ENCODE data around the gene MACROD2. TPM values are rescaled to one million over a fixed set of nuclear protein-coding genes. Genes with fewer than 3 reads are reported as not detected.

Gene MACROD2
- total RNA-seq, 1 experiment from 2014 or later = 1.6 TPM

DNA sequence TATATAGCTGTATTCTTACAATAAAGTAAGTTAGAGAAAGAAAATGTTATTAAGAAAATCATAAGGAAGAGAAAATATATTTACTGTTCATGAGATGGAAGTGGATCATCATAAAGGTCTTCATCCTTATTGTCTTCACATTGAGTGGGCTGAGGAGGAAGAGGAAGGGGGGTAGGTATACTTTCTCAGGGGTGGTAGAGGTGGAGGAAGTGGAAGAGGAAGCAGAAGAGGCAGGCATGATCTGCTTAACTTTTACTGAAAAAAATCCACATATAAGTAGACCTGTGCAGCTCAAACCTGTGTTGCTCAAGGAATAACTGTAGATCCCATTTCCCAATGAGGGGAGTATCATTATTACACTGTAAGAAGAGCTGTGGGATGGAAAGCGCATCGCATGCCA is 1863.7 kb downstream of the MACROD2 start:
- no peak overlapping the region for H2AFZ ChIP-seq (ENCODE audit: low read length)
- H4K8ac ChIP-seq (replicated peaks; ENCODE audit: insufficient read length, low read depth, low read length) = no peak overlapping the region
- no peaks in the 10 kb centered on the region for H3K79me1 ChIP-seq (ENCODE audit: insufficient read depth, low read depth, low read length, poor library complexity, severe bottlenecking)
- H4K91ac ChIP-seq (ENCODE audit: insufficient read length, low read depth, low read length) = no peak overlapping the region
- no peaks in the 10 kb centered on the region for H3K23me2 ChIP-seq (ENCODE audit: insufficient read length, low read depth, low read length, poor library complexity, severe bottlenecking)
- H3K4me1 Mint-ChIP-seq = peaks cover 12 to 13% of the 10 kb centered on the region in 2 experiments
- TF ChIP-seq, protein P1, sequence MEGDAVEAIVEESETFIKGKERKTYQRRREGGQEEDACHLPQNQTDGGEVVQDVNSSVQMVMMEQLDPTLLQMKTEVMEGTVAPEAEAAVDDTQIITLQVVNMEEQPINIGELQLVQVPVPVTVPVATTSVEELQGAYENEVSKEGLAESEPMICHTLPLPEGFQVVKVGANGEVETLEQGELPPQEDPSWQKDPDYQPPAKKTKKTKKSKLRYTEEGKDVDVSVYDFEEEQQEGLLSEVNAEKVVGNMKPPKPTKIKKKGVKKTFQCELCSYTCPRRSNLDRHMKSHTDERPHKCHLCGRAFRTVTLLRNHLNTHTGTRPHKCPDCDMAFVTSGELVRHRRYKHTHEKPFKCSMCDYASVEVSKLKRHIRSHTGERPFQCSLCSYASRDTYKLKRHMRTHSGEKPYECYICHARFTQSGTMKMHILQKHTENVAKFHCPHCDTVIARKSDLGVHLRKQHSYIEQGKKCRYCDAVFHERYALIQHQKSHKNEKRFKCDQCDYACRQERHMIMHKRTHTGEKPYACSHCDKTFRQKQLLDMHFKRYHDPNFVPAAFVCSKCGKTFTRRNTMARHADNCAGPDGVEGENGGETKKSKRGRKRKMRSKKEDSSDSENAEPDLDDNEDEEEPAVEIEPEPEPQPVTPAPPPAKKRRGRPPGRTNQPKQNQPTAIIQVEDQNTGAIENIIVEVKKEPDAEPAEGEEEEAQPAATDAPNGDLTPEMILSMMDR (conservative IDR thresholded peaks at IDR 0.05) = no peak
- H2BK5ac ChIP-seq (ENCODE audit: insufficient read length, low read length) = no peak overlapping the region
- H3K27me3 ChIP-seq (ENCODE audit: insufficient read depth, low read length) = no peaks in the 10 kb centered on the region
- no peak overlapping the region for H3K9ac ChIP-seq (ENCODE audit: extremely low read depth, insufficient read length, low read length)
- no peak overlapping the region for H3K23ac ChIP-seq (ENCODE audit: insufficient read length, low read depth, low read length)
- H2BK12ac ChIP-seq (ENCODE audit: insufficient read length, low read depth, low read length) = no peak overlapping the region
- no peak for DNase-seq
- H3K4me3 Mint-ChIP-seq = no peak overlapping the region
- no peak overlapping the region for H3K27ac ChIP-seq (ENCODE audit: insufficient read length, low read depth, low read length)
- H3K4me1 ChIP-seq (ENCODE audit: insufficient read depth, low read length) = no peaks in the 10 kb centered on the region
- H2BK120ac ChIP-seq (ENCODE audit: low read depth, low read length, poor library complexity, severe bottlenecking) = no peak overlapping the region
- no peak overlapping the region for H3K14ac ChIP-seq (ENCODE audit: insufficient read depth, low read length)
- no peaks in the 10 kb centered on the region for H3K9me3 ChIP-seq (ENCODE audit: control insufficient read depth, low read depth, low read length)
- WGBS (ENCODE audit: extremely low coverage, insufficient read length, low lambda C conversion rate) = no CpG with 5 or more reads among the region's 2 CpGs
- no peak overlapping the region for H4K5ac ChIP-seq (ENCODE audit: insufficient read length, low read depth, low read length)
- no peaks in the 10 kb centered on the region; a peak in 1 of 7 replicates for H3K36me3 Mint-ChIP-seq (ENCODE audit: insufficient read depth in 1 of 3, low read depth in 3 of 3)
- no peak overlapping the region for H3K4me2 ChIP-seq (ENCODE audit: insufficient read depth, insufficient read length, low read length)
- H3K79me2 ChIP-seq (ENCODE audit: insufficient read depth, low read length) = no peaks in the 10 kb centered on the region
- no peaks in the 10 kb centered on the region for H4K20me1 ChIP-seq (ENCODE audit: control insufficient read depth, insufficient read depth, insufficient read length)
- H3T11ph ChIP-seq (ENCODE audit: low read length) = no peak overlapping the region
- H3K56ac ChIP-seq (ENCODE audit: insufficient read length, low read depth, low read length) = no peak overlapping the region
- H3K27me3 Mint-ChIP-seq (ENCODE audit: low read depth) = no peaks in the 10 kb centered on the region
- no peak overlapping the region for H3K27ac Mint-ChIP-seq
- H2AK5ac ChIP-seq (ENCODE audit: insufficient read length, low read length) = no peak overlapping the region
- no peak overlapping the region for H2BK15ac ChIP-seq (ENCODE audit: low read depth, low read length)
- H3K4ac ChIP-seq (ENCODE audit: low read depth, low read length) = no peak overlapping the region
- H3K18ac ChIP-seq (ENCODE audit: insufficient read length, low read depth, low read length) = no peak overlapping the region
- no peaks in the 10 kb centered on the region; a peak in 1 of 5 replicates for H3K9me3 Mint-ChIP-seq
- H2BK20ac ChIP-seq (ENCODE audit: low read depth, low read length, poor library complexity, severe bottlenecking) = no peak overlapping the region

Measured in H9 (cell line).